Measurements from ENCODE around the gene LRRK1.

Gene LRRK1

GRCh38 chr15:100944244-100944895, 25.2 kb downstream of the LRRK1 start:
- TF ChIP-seq REST (IDR thresholded peaks at IDR 0.05; ENCODE audit: low read depth) (no peak), RAD21 (IDR thresholded peaks at IDR 0.05; ENCODE audit: low read depth) (no peak), EGR1 (IDR thresholded peaks at IDR 0.05) (no peak), EP300 (IDR thresholded peaks at IDR 0.05; ENCODE audit: borderline replicate concordance) (no peak), NFIC (IDR thresholded peaks at IDR 0.05) (no peak), TAF1 (IDR thresholded peaks at IDR 0.05; ENCODE audit: low read depth) (no peak), CEBPB (IDR thresholded peaks at IDR 0.05) (no peak), TEAD4 (IDR thresholded peaks at IDR 0.05) (no peak), TCF12 (IDR thresholded peaks at IDR 0.05; ENCODE audit: low read depth) (no peak), MAX (IDR thresholded peaks at IDR 0.05) (no peak), FOXM1 (IDR thresholded peaks at IDR 0.05; ENCODE audit: borderline replicate concordance, low read depth) (no peak), USF1 (IDR thresholded peaks at IDR 0.05) (no peak), YY1 (IDR thresholded peaks at IDR 0.05; ENCODE audit: low read depth) (no peak), ZBTB7A (IDR thresholded peaks at IDR 0.05; ENCODE audit: low read depth) (no peak), CREB1 (IDR thresholded peaks at IDR 0.05; ENCODE audit: low read depth) (no peak)

GRCh38 chr15:100944986-100945385, 25.8 kb downstream of the LRRK1 start:
- TF ChIP-seq TAF1 (IDR thresholded peaks at IDR 0.05; ENCODE audit: low read depth), result no peak
- no peak for TF ChIP-seq TCF12 (IDR thresholded peaks at IDR 0.05; ENCODE audit: low read depth)
- no peak for TF ChIP-seq CREB1 (IDR thresholded peaks at IDR 0.05; ENCODE audit: low read depth)
- no peak for TF ChIP-seq YY1 (IDR thresholded peaks at IDR 0.05; ENCODE audit: low read depth)
- no peak for TF ChIP-seq TEAD4 (IDR thresholded peaks at IDR 0.05)
- TF ChIP-seq ZBTB7A (IDR thresholded peaks at IDR 0.05; ENCODE audit: low read depth), result no peak
- no peak for TF ChIP-seq FOXM1 (IDR thresholded peaks at IDR 0.05; ENCODE audit: borderline replicate concordance, low read depth)
- TF ChIP-seq EGR1 (IDR thresholded peaks at IDR 0.05), result no peak
- TF ChIP-seq EP300 (IDR thresholded peaks at IDR 0.05; ENCODE audit: borderline replicate concordance), result no peak
- TF ChIP-seq NFIC (IDR thresholded peaks at IDR 0.05), result no peak
- no peak for TF ChIP-seq RAD21 (IDR thresholded peaks at IDR 0.05; ENCODE audit: low read depth)
- TF ChIP-seq USF1 (IDR thresholded peaks at IDR 0.05), result no peak
- TF ChIP-seq CEBPB (IDR thresholded peaks at IDR 0.05), result no peak
- no peak for TF ChIP-seq REST (IDR thresholded peaks at IDR 0.05; ENCODE audit: low read depth)
- TF ChIP-seq MAX (IDR thresholded peaks at IDR 0.05), result no peak

GRCh38 chr15:100947760-100948429, 28.7 kb downstream of the LRRK1 start:
- TF ChIP-seq TAF1 (IDR thresholded peaks at IDR 0.05; ENCODE audit: low read depth) (no peak), CREB1 (IDR thresholded peaks at IDR 0.05; ENCODE audit: low read depth) (no peak), CEBPB (IDR thresholded peaks at IDR 0.05) (no peak), REST (IDR thresholded peaks at IDR 0.05; ENCODE audit: low read depth) (no peak), YY1 (IDR thresholded peaks at IDR 0.05; ENCODE audit: low read depth) (no peak), ZBTB7A (IDR thresholded peaks at IDR 0.05; ENCODE audit: low read depth) (no peak), NFIC (IDR thresholded peaks at IDR 0.05) (no peak), FOXM1 (IDR thresholded peaks at IDR 0.05; ENCODE audit: borderline replicate concordance, low read depth) (no peak), USF1 (IDR thresholded peaks at IDR 0.05) (no peak)
